IPS DF 6.9 (cell line): Measurements from ENCODE around the gene SUV39H1.
A peak's percentile ranks its signal among the peaks of the same experiment; 100 is the strongest.
"Not testable (repeated sequence)": the region's sequence is repeated elsewhere in the genome, so short reads cannot be mapped to it uniquely, and the experiment has no call there.

ENCODE experiments used
- DNase-seq: peaks from one replicate; pipeline ENCODE4 v3.0.0-alpha.2; 2013; ENCODE audit warnings: low read depth, low spot score
- H3K27ac ChIP-seq: one replicate; pipeline ENCODE4 v1.5.1; 2013; ENCODE audit warnings: low read length, control low read depth
- H3K27me3 ChIP-seq: 2 replicates; pipeline ENCODE4 v1.6.1; 2013; ENCODE audit warnings: mild to moderate bottlenecking, low read length; ENCODE audit not compliant: control insufficient read depth, insufficient read depth
- H3K36me3 ChIP-seq: 2 replicates; pipeline ENCODE4 v1.6.1; 2013; ENCODE audit warnings: low read length; ENCODE audit not compliant: control insufficient read depth, insufficient read depth
- H3K4me1 ChIP-seq: 2 replicates; pipeline ENCODE4 v1.6.1; 2013; ENCODE audit warnings: low read length; ENCODE audit not compliant: control insufficient read depth, insufficient read depth
- H3K4me3 ChIP-seq: 2 replicates; pipeline ENCODE4 v1.5.1; 2013; ENCODE audit warnings: mild to moderate bottlenecking, low read length
- H3K9me3 ChIP-seq: 2 replicates; pipeline ENCODE4 v1.6.1; 2013; ENCODE audit warnings: low read length, inconsistent platforms; ENCODE audit not compliant: control insufficient read depth, insufficient read depth
- WGBS: extraction: QIAGEN DNeasy Blood & Tissue Kit; methylation state at CpG from one replicate; pipeline ENCODE4 v1.1.7; 2013; ENCODE audit warnings: mixed read lengths, missing lambda C conversion rate; ENCODE audit not compliant: insufficient read length, insufficient coverage; 5-methylcytosine and 5-hydroxymethylcytosine counted together

Gene SUV39H1, protein sequence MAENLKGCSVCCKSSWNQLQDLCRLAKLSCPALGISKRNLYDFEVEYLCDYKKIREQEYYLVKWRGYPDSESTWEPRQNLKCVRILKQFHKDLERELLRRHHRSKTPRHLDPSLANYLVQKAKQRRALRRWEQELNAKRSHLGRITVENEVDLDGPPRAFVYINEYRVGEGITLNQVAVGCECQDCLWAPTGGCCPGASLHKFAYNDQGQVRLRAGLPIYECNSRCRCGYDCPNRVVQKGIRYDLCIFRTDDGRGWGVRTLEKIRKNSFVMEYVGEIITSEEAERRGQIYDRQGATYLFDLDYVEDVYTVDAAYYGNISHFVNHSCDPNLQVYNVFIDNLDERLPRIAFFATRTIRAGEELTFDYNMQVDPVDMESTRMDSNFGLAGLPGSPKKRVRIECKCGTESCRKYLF

DNA sequence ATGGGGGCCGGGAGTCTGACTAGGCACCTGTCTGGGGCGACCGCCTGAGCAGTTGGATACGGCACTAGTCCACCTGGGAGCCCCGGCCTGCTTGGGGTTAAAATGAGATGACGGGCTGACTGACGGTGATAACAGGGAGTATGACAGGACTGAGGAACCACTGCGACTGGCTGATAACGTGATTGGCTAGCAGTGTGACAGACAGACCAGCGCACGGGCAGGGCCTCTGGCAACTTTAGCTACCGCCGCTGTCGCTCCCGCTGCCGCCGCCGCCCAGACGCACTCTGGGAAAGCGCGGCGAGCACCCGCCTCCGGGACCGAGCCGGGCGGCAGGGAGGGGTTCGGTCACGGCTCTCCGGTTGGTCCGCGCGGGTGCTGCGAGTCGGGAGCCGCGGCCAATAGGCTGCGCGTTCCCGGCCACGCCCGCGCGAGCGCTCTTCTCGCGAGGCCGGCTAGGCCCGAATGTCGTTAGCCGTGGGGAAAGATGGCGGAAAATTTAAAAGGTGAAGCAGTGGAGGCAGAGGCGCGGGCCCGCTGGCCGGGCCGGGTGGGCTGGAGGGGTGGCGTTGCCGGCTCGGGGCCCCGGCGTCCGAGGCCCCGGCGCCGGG lies at the start of gene SUV39H1:
SUV39H1 (plus strand) TSS at position 434 of the 608 bp plus-strand sequence; CDS start at position 485, 51 bp downstream.
- peaks cover 16% of the 10 kb centered on the region for H3K36me3 ChIP-seq
- H3K9me3 ChIP-seq: no peaks in the 10 kb centered on the region
- no CpG with 5 or more reads among the region's 66 CpGs for WGBS
- H3K4me3 ChIP-seq: peak within 1 kb of the TSS; percentile 92
- peaks cover 4% of the 10 kb centered on the region; the same call in 1 of the 2 replicates for H3K4me1 ChIP-seq
- DNase-seq: peak; percentile 33
- H3K27me3 ChIP-seq: no peaks in the 10 kb centered on the region
- no peak within 1 kb of the TSS for H3K27ac ChIP-seq

DNA sequence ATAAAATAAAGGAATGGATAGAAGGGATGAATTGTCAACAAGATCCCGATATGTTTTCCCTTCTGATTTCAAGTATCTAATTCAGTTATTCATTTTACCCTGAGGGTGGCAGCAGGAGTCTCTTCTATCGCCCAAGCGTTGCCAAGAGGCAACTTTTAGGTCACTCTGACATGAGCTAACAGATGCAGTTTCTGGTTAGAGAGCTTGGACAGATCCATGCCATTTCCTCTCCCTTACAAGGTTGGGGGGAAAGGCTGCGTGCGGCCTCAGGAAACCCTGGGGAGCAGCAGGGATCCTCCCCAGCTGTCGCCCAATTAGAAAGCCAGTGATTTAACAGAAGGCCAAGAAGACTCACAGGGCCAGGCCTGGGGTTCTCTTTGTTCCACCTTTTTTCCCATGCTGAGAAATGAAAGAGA lies 48.2 kb upstream of the SUV39H1 start:
- peak; percentile 16 for DNase-seq
- Histone ChIP-seq H3K27ac (no peak overlapping the region), H3K36me3 (no peaks in the 10 kb centered on the region), H3K4me1 (no peaks in the 10 kb centered on the region), H3K4me3 (no peak overlapping the region), H3K27me3 (no peaks in the 10 kb centered on the region), H3K9me3 (no peaks in the 10 kb centered on the region)
- no CpG with 5 or more reads among the region's 6 CpGs for whole genome bisulfite sequencing

GRCh38 chrX:48649102-48649501 lies 47.4 kb upstream of the SUV39H1 start:
- WGBS: no CpG with 5 or more reads among the region's 3 CpGs
- Histone ChIP-seq H3K4me1 (no peaks in the 10 kb centered on the region), H3K9me3 (no peaks in the 10 kb centered on the region), H3K27ac (no peak overlapping the region), H3K27me3 (no peaks in the 10 kb centered on the region), H3K4me3 (no peak overlapping the region), H3K36me3 (no peaks in the 10 kb centered on the region)
- no peak for DNase-seq

- WGBS: no CpG with 5 or more reads among the region's 5 CpGs
- not testable (repeated sequence) for H3K4me1 ChIP-seq, H3K27ac ChIP-seq, H3K9me3 ChIP-seq, H3K36me3 ChIP-seq, DNase-seq, H3K4me3 ChIP-seq, H3K27me3 ChIP-seq
These were observed 44.4 kb upstream of the SUV39H1 start for GRCh38 chrX:48652055-48652579.

DNA sequence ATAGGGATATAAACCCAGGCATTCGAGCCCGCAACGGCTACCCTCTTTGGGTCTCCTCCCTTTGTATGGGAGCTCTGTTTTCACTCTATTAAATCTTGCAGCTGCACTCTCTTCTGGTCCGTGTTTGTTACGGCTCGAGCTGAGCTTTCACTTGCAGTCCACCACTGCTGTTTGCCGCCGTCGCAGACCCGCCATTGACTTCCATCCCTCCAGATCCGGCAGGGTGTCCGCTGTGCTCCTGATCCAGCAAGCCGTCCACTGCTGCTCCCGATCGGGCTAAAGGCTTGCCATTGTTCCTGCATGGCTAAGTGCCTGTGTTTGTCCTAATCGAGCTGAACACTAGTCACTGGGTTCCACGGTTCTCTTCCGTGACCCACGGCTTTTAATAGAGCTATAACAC lies 41.8 kb upstream of the SUV39H1 start:
- not testable (repeated sequence) for H3K4me3 ChIP-seq, DNase-seq
- WGBS: no CpG with 5 or more reads among the region's 19 CpGs

DNA sequence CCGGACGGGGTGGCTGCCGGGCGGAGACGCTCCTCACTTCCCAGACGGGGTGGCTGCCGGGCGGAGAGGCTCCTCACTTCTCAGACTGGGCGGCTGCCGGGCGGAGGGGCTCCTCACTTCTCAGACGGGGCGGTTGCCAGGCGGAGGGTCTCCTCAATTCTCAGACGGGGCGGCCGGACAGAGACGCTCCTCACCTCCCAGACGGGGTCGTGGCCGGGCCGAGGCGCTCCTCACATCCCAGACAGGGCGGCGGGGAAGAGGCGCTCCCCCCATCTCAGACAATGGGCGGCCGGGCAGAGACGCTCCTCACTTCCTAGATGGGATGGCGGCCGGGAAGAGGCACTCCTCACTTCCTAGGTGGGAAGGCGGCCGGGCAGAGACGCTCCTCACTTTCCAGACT lies 36.8 kb upstream of the SUV39H1 start:
- DNase-seq, H3K27me3 ChIP-seq, H3K9me3 ChIP-seq, H3K4me3 ChIP-seq, H3K4me1 ChIP-seq, H3K36me3 ChIP-seq, H3K27ac ChIP-seq: not testable (repeated sequence)
- whole genome bisulfite sequencing: no CpG with 5 or more reads among the region's 34 CpGs

More for the DNA sequence above, 41.8 kb upstream of the SUV39H1 start:
- not testable (repeated sequence) for H3K4me1 ChIP-seq, H3K9me3 ChIP-seq, H3K27ac ChIP-seq, H3K27me3 ChIP-seq, H3K36me3 ChIP-seq

- Histone ChIP-seq H3K4me3 (no peak overlapping the region), H3K27ac (no peak overlapping the region), H3K9me3 (no peaks in the 10 kb centered on the region), H3K27me3 (no peaks in the 10 kb centered on the region), H3K36me3 (no peaks in the 10 kb centered on the region), H3K4me1 (no peaks in the 10 kb centered on the region)
- no CpG with 5 or more reads among the region's 1 CpG for WGBS
- DNase-seq: no peak
These were observed 33.3 kb upstream of the SUV39H1 start for GRCh38 chrX:48663241-48663640.

DNA sequence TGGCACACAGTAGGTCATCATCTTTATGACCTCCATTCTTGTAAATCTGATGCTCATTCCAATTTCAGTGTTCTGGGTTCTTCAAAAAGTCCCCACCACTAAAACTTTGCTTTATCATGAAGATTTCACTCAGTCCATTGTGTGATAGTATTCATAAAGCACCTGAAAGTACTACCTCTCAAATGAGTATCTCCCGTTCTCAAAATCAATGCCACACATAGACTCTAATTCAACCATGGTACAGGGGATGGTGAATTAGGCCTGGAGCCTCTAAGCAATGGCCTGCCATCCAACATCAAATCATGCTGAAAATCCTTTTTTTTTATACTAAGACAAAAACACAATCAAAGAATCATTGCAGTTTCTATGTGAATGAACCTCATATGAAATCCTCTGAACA lies 32.4 kb upstream of the SUV39H1 start:
- no peak for DNase-seq
- Histone ChIP-seq H3K9me3 (no peaks in the 10 kb centered on the region), H3K27me3 (no peaks in the 10 kb centered on the region), H3K4me1 (no peaks in the 10 kb centered on the region), H3K4me3 (no peak overlapping the region), H3K36me3 (no peaks in the 10 kb centered on the region), H3K27ac (no peak overlapping the region)
- WGBS: no CpG with 5 or more reads among the region's 1 CpG

- H3K27ac ChIP-seq: no peak overlapping the region
- H3K36me3 ChIP-seq: no peaks in the 10 kb centered on the region
- WGBS: no CpG with 5 or more reads among the region's 2 CpGs
- H3K9me3 ChIP-seq: no peaks in the 10 kb centered on the region
- H3K4me3 ChIP-seq: no peak overlapping the region
- DNase-seq: no peak
- no peaks in the 10 kb centered on the region for H3K4me1 ChIP-seq
- no peaks in the 10 kb centered on the region for H3K27me3 ChIP-seq
These were observed 30.5 kb upstream of the SUV39H1 start for GRCh38 chrX:48665991-48666390.

- H3K27me3 ChIP-seq: no peaks in the 10 kb centered on the region
- no peaks in the 10 kb centered on the region for H3K36me3 ChIP-seq
- DNase-seq: no peak
- H3K27ac ChIP-seq: no peak overlapping the region
- H3K4me3 ChIP-seq: no peak overlapping the region
- WGBS: no CpG with 5 or more reads among the region's 4 CpGs
- no peaks in the 10 kb centered on the region for H3K4me1 ChIP-seq
- H3K9me3 ChIP-seq: no peaks in the 10 kb centered on the region
These were observed 29.9 kb upstream of the SUV39H1 start for GRCh38 chrX:48666649-48667048.
